ENCODE results near the gene GABBR1. TPM values are rescaled to one million over a fixed set of nuclear protein-coding genes. Genes with fewer than 3 reads are reported as not detected.

The GABBR1 gene
- total RNA-seq, 1 experiment from 2014 or later = 36.3 TPM

GRCh38 chr6:29629571-29629970, 3.4 kb downstream of the GABBR1 start:
- Histone ChIP-seq H4K20me1 (ENCODE audit: insufficient read depth) (no peaks in the 10 kb centered on the region), H3K36me3 (ENCODE audit: low read depth) (no peaks in the 10 kb centered on the region), H3K79me2 (ENCODE audit: low read depth) (no peaks in the 10 kb centered on the region), H3K4me2 (peak overlapping the region; percentile 74; the same call in 1 of the 2 replicates), H3K9me2 (ENCODE audit: insufficient read depth) (no peaks in the 10 kb centered on the region), H2AFZ (no peak overlapping the region), H3F3A (ENCODE audit: insufficient read depth, low read depth) (peaks cover 4% of the 10 kb centered on the region; the same call in 1 of the 2 replicates), H3K27me3 (ENCODE audit: insufficient read depth, low read depth) (no peaks in the 10 kb centered on the region), H3K9me3 (ENCODE audit: insufficient read depth, low read depth) (no peaks in the 10 kb centered on the region), H3K27ac (no peak overlapping the region), H3K4me1 (replicated peaks; ENCODE audit: insufficient read depth) (peaks cover 5% of the 10 kb centered on the region; the same call in 1 of the 2 replicates), H3K4me3 (no peak overlapping the region)
- POLR2A ChIA-PET (ENCODE audit: unreplicated experiment) = no interaction called here
- intact Hi-C loops (cut with micrococcal nuclease; ENCODE audit: unreplicated experiment) = no loop called here
- CTCF ChIA-PET = no interaction called here
- BruUV-seq (replicated peaks) = no TSS peak
- no peak for TF ChIP-seq EZH2 (IDR thresholded peaks at IDR 0.05; ENCODE audit: low read depth)
- no peak for TF ChIP-seq CTCF (conservative IDR thresholded peaks at IDR 0.05)
- DNase-seq = no peak

GRCh38 chr6:29628419-29629281, 4.3 kb downstream of the GABBR1 start:
- no TSS peak for BruUV-seq (replicated peaks)
- H3K4me1 ChIP-seq (replicated peaks; ENCODE audit: insufficient read depth) = peaks cover 5% of the 10 kb centered on the region; the same call in 1 of the 2 replicates
- H4K20me1 ChIP-seq (ENCODE audit: insufficient read depth) = no peaks in the 10 kb centered on the region
- peak overlapping the region; percentile 74 for H3K4me2 ChIP-seq
- no peaks in the 10 kb centered on the region for H3K36me3 ChIP-seq (ENCODE audit: low read depth)
- ChIA-PET CTCF (no interaction called here), POLR2A (ENCODE audit: unreplicated experiment) (interaction anchor here (0.7 kb wide), 1 partner anchor 1897 kb away, joined by 3 read pairs; no protein-coding TSS in a partner anchor)
- DNase-seq = peak in 1 of 2 experiments; percentile 61
- peaks cover 4% of the 10 kb centered on the region; the same call in 1 of the 2 replicates for H3F3A ChIP-seq (ENCODE audit: insufficient read depth, low read depth)
- peak; percentile 49; the same call in 1 of the 2 replicates for TF ChIP-seq CTCF (conservative IDR thresholded peaks at IDR 0.05)
- no peak for TF ChIP-seq EZH2 (IDR thresholded peaks at IDR 0.05; ENCODE audit: low read depth)
- H3K27me3 ChIP-seq (ENCODE audit: insufficient read depth, low read depth) = no peaks in the 10 kb centered on the region
- H3K27ac ChIP-seq = no peak overlapping the region
- no peaks in the 10 kb centered on the region for H3K9me2 ChIP-seq (ENCODE audit: insufficient read depth)
- H3K4me3 ChIP-seq = peak overlapping the region; percentile 42; the same call in 1 of the 2 replicates
- H2AFZ ChIP-seq = 0 out of 2 replicates have a peak overlapping the region, but pooled peaks have one; percentile 39
- H3K9me3 ChIP-seq (ENCODE audit: insufficient read depth, low read depth) = no peaks in the 10 kb centered on the region
- intact Hi-C loops (cut with micrococcal nuclease; ENCODE audit: unreplicated experiment) = no loop called here
- H3K79me2 ChIP-seq (ENCODE audit: low read depth) = no peaks in the 10 kb centered on the region

- no peaks in the 10 kb centered on the region for H3K27me3 ChIP-seq (ENCODE audit: insufficient read depth, low read depth)
- H3K4me3 ChIP-seq = peak overlapping the region; percentile 42; the same call in 1 of the 2 replicates
- no peaks in the 10 kb centered on the region; the same call in 1 of the 2 replicates for H3K4me1 ChIP-seq (replicated peaks; ENCODE audit: insufficient read depth)
- no peaks in the 10 kb centered on the region for H3K79me2 ChIP-seq (ENCODE audit: low read depth)
- no peaks in the 10 kb centered on the region for H3K9me3 ChIP-seq (ENCODE audit: insufficient read depth, low read depth)
- CTCF ChIA-PET = no interaction called here
- no peak overlapping the region for H3K27ac ChIP-seq
- POLR2A ChIA-PET (ENCODE audit: unreplicated experiment) = interaction anchor here (0.7 kb wide), 1 partner anchor 1898 kb away, joined by 3 read pairs; no protein-coding TSS in a partner anchor
- peak overlapping the region; percentile 74 for H3K4me2 ChIP-seq
- intact Hi-C loops (cut with micrococcal nuclease; ENCODE audit: unreplicated experiment) = no loop called here
- TF ChIP-seq EZH2 (IDR thresholded peaks at IDR 0.05; ENCODE audit: low read depth) = no peak
- no peak for TF ChIP-seq CTCF (conservative IDR thresholded peaks at IDR 0.05)
- DNase-seq = no peak
- no peaks in the 10 kb centered on the region for H3F3A ChIP-seq (ENCODE audit: insufficient read depth, low read depth)
- no peaks in the 10 kb centered on the region for H4K20me1 ChIP-seq (ENCODE audit: insufficient read depth)
- no peaks in the 10 kb centered on the region for H3K9me2 ChIP-seq (ENCODE audit: insufficient read depth)
- no peaks in the 10 kb centered on the region for H3K36me3 ChIP-seq (ENCODE audit: low read depth)
- H2AFZ ChIP-seq = 0 out of 2 replicates have a peak overlapping the region, but pooled peaks have one; percentile 39
- no TSS peak for BruUV-seq (replicated peaks)
These were observed 5.1 kb downstream of the GABBR1 start for GRCh38 chr6:29627755-29628418.
